Measurements from ENCODE around the gene PPDPF. TPM values are rescaled to one million over a fixed set of nuclear protein-coding genes. Genes with fewer than 3 reads are reported as not detected.
A peak's percentile ranks its signal among the peaks of the same experiment; 100 is the strongest.

Gene PPDPF
- total RNA-seq, 2 experiments from 2014 or later: 34.9 to 117 TPM

DNA sequence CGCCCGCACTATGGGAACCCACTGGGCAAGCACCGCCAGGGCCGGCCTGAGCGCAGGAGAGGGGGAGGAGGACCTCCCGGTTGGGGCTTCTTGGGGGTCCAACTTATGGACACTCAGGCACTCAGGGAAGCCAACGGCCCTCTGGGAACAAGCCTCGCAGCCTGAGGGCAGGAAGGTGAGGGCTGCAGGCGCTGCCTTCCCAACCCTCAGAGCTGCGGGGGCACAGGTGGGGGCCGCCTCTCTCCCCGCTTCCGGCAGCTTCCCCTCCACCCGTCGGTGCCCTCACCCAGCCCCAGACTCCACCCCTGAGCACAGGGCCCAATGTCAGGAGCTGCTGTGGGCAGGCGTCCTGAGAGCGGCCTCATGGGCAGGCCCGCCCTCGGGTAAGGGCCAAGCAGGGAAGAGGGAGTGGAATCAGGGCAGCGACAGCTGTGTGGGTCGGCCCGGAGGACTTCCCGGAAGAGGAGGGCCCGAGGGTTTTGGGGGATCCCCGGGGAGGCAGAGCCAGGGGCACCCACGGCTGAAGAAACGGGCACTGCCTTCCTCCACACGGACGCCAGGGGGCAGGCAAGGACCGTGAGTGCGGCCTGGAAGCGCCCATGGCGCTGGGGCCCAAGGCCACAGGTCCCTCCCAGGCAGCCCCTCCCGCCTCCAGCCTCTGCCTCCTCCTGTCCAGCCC, 17.1 kb downstream of the PPDPF start:
- no peaks in the 10 kb centered on the region for H4K20me1 ChIP-seq (ENCODE audit: insufficient read depth, low read length)
- H3K4me3 ChIP-seq (ENCODE audit: low read depth, low read length, poor library complexity, severe bottlenecking): peak overlapping the region; percentile 60
- DNase-seq (ENCODE audit: low spot score): peak; percentile 92
- no peaks in the 10 kb centered on the region for H3K79me2 ChIP-seq (ENCODE audit: insufficient read depth, low read depth, low read length)
- H3K9me2 ChIP-seq (ENCODE audit: insufficient read depth, low read length): no peaks in the 10 kb centered on the region
- H3K9me3 ChIP-seq (ENCODE audit: low read length): no peaks in the 10 kb centered on the region
- H3K4me2 ChIP-seq (ENCODE audit: low read length): peak overlapping the region; percentile 77
- no TSS peak for BruUV-seq (replicated peaks)
- ChIA-PET POLR2A (interaction anchor here (1.1 to 2.6 kb wide), 2 partner anchors 104 to 120 kb away, joined by 4 to 13 read pairs; partner anchors contain the start of gene RTEL1), CTCF (ENCODE audit: unreplicated experiment) (interaction anchor here (0.6 to 2.0 kb wide), 5 partner anchors 16 to 250 kb away, joined by 3 to 12 read pairs (median 3); no protein-coding TSS in a partner anchor)
- H3K36me3 ChIP-seq (ENCODE audit: insufficient read depth, low read length): no peaks in the 10 kb centered on the region
- intact Hi-C loops (cut with micrococcal nuclease; ENCODE audit: unreplicated experiment): loop anchor here (1.0 to 10.0 kb wide), 6 partner anchors 41 to 435 kb away; partner anchors contain the start of genes ABHD16B, DNAJC5, GMEB2 and TPD52L2
- peak overlapping the region; percentile 8 for H2AFZ ChIP-seq (ENCODE audit: low read length)
- peak overlapping the region; percentile 48 for H3K27ac ChIP-seq (ENCODE audit: low read depth, low read length, poor library complexity, severe bottlenecking)
- TF ChIP-seq, protein P1, sequence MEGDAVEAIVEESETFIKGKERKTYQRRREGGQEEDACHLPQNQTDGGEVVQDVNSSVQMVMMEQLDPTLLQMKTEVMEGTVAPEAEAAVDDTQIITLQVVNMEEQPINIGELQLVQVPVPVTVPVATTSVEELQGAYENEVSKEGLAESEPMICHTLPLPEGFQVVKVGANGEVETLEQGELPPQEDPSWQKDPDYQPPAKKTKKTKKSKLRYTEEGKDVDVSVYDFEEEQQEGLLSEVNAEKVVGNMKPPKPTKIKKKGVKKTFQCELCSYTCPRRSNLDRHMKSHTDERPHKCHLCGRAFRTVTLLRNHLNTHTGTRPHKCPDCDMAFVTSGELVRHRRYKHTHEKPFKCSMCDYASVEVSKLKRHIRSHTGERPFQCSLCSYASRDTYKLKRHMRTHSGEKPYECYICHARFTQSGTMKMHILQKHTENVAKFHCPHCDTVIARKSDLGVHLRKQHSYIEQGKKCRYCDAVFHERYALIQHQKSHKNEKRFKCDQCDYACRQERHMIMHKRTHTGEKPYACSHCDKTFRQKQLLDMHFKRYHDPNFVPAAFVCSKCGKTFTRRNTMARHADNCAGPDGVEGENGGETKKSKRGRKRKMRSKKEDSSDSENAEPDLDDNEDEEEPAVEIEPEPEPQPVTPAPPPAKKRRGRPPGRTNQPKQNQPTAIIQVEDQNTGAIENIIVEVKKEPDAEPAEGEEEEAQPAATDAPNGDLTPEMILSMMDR (conservative IDR thresholded peaks at IDR 0.05; ENCODE audit: low read length): peak; percentile 86
- TF ChIP-seq EZH2phosphoT487 (IDR thresholded peaks at IDR 0.05; ENCODE audit: borderline replicate concordance, low read depth, low read length): no peak
- H3K4me1 ChIP-seq (ENCODE audit: insufficient read depth, low read length, poor library complexity, severe bottlenecking): peaks cover 29% of the 10 kb centered on the region

DNA sequence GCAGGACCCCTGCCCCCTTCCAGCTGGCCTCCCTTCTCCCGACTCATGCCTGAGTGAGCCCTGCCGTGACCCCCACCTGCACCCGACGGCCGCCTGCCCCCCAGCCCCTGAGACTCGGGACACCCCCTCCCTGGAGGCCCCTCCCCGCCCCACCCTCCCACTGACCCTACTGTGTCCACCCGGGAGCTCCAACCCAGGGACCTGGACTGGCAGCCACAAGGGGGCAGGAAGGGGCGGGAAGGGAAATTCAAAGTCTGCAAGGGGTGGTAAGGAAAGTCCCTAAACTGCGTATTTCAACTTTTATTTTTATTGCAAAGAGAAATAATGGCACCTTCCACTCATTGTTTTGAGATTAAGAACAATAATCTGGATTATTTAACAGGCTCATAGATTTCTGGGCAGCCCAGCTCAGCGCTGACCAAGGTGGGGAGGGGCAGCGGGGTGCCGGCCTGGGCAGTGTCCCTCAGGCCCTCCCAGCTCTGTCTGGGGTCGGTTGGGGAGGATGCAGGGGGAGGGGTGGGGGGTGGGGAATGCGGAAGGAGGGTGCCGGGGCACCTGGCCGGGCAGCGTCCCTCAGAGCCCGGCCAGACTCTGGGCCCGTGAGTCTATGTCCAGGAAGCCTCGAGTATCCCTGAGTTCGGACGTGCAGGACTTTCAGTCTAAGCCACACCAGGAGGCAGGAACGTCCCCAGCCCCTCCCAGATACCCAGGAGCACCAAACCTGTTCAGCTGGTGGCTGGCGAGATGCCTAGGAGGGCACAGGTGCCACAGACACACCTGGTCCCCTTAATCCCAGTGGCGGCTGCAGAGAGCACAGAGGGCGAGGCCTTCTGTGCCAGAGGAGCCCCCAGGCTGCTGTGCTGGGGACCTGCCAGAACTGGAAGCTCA, 17.9 kb downstream of the PPDPF start:
- H3K36me3 ChIP-seq (ENCODE audit: insufficient read depth, low read length): no peaks in the 10 kb centered on the region
- H3K27ac ChIP-seq (ENCODE audit: low read depth, low read length, poor library complexity, severe bottlenecking): peak overlapping the region; percentile 48
- peak overlapping the region; percentile 8 for H2AFZ ChIP-seq (ENCODE audit: low read length)
- POLR2A ChIA-PET: interaction anchor here (1.1 to 2.6 kb wide), 2 partner anchors 103 to 120 kb away, joined by 4 to 13 read pairs; partner anchors contain the start of gene RTEL1
- intact Hi-C loops (cut with micrococcal nuclease; ENCODE audit: unreplicated experiment): loop anchor here (1.0 to 10.0 kb wide), 5 partner anchors 40 to 434 kb away; partner anchors contain the start of genes ABHD16B, DNAJC5, GMEB2 and TPD52L2
- peak; percentile 29 for DNase-seq (ENCODE audit: low spot score)
- H3K9me3 ChIP-seq (ENCODE audit: low read length): no peaks in the 10 kb centered on the region
- peak overlapping the region; percentile 77 for H3K4me2 ChIP-seq (ENCODE audit: low read length)
- TF ChIP-seq EZH2phosphoT487 (IDR thresholded peaks at IDR 0.05; ENCODE audit: borderline replicate concordance, low read depth, low read length): no peak
- TF ChIP-seq, protein P1 (conservative IDR thresholded peaks at IDR 0.05; ENCODE audit: low read length): peak; percentile 35; the same call in 1 of the 2 replicates
- CTCF ChIA-PET (ENCODE audit: unreplicated experiment): interaction anchor here (0.6 to 2.0 kb wide), 6 partner anchors 17 to 540 kb away, joined by 3 to 13 read pairs (median 8); no protein-coding TSS in a partner anchor
- no peaks in the 10 kb centered on the region for H3K9me2 ChIP-seq (ENCODE audit: insufficient read depth, low read length)
- H3K4me1 ChIP-seq (ENCODE audit: insufficient read depth, low read length, poor library complexity, severe bottlenecking): peaks cover 30% of the 10 kb centered on the region
- no peaks in the 10 kb centered on the region for H4K20me1 ChIP-seq (ENCODE audit: insufficient read depth, low read length)
- no peaks in the 10 kb centered on the region for H3K79me2 ChIP-seq (ENCODE audit: insufficient read depth, low read depth, low read length)
- BruUV-seq (replicated peaks): no TSS peak
- H3K4me3 ChIP-seq (ENCODE audit: low read depth, low read length, poor library complexity, severe bottlenecking): peak overlapping the region; percentile 60

All from OCI-LY7 (cell line).